ENCODE measurements around the gene RNF225. TPM values are rescaled to one million over a fixed set of nuclear protein-coding genes. Genes with fewer than 3 reads are reported as not detected.
"Not testable (repeated sequence)": the region's sequence is repeated elsewhere in the genome, so short reads cannot be mapped to it uniquely, and the experiment has no call there.

Gene RNF225
- total and polyA plus RNA-seq, 8 donors: 1.9 to 3.2 TPM; not detected in 6

- TF ChIP-seq, protein P1, sequence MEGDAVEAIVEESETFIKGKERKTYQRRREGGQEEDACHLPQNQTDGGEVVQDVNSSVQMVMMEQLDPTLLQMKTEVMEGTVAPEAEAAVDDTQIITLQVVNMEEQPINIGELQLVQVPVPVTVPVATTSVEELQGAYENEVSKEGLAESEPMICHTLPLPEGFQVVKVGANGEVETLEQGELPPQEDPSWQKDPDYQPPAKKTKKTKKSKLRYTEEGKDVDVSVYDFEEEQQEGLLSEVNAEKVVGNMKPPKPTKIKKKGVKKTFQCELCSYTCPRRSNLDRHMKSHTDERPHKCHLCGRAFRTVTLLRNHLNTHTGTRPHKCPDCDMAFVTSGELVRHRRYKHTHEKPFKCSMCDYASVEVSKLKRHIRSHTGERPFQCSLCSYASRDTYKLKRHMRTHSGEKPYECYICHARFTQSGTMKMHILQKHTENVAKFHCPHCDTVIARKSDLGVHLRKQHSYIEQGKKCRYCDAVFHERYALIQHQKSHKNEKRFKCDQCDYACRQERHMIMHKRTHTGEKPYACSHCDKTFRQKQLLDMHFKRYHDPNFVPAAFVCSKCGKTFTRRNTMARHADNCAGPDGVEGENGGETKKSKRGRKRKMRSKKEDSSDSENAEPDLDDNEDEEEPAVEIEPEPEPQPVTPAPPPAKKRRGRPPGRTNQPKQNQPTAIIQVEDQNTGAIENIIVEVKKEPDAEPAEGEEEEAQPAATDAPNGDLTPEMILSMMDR (IDR thresholded peaks at IDR 0.05): no peak
- ATAC-seq (peak; percentile 1), DNase-seq (no peak)
- Histone ChIP-seq H3K27me3 (no peaks in the 10 kb centered on the region), H3K36me3 (peaks cover 0 to 28% of the 10 kb centered on the region in 2 donors), H3K4me1 (peaks cover 8 to 15% of the 10 kb centered on the region in 2 donors), H3K27ac (peak overlapping the region in 1 of 2 donors; percentile 86), H3K9me3 (peaks cover 0 to 51% of the 10 kb centered on the region in 2 donors), H3K4me3 (peak overlapping the region; percentile 81 to 83)
- intact Hi-C loops (cut with DNase I): no loop called here
These were observed 45.1 kb downstream of the RNF225 start for GRCh38 chr19:58440556-58440955.

DNA sequence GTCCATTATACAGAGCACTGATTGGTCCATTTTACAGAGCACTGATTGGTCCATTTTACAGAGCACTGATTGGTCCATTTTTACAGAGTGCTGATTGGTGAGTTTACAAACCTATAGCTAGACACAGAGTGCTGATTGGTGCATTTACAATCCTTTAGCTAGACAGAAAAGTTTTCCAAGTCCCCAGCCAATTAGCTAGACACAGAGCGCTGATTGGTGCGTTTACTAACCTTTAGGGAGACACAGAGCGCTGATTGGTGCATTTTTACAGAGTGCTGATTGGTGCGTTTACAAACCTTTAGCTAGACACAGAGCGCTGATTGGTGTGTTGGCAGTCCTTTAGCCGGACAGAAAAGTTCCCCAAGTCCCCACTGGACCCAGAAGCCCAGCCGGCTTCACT is 47.5 kb downstream of the RNF225 start:
- H3K36me3 ChIP-seq; H3K27ac ChIP-seq; H3K4me3 ChIP-seq; ATAC-seq; DNase-seq; intact Hi-C loops (cut with DNase I): not testable (repeated sequence)
- Histone ChIP-seq H3K27me3 (peaks cover 0 to 16% of the 10 kb centered on the region in 2 donors), H3K4me1 (peaks cover 8 to 15% of the 10 kb centered on the region in 2 donors), H3K9me3 (peaks cover 0 to 29% of the 10 kb centered on the region in 2 donors)

Small RNAs within 50 kb of the gene (microRNA-seq; reads per million reads assigned to microRNA genes)
- 0.17 to 0.27 reads per million in 2 donors for gene MIR4754

Other genes starting within 250 kb of the RNF225 start
- gene ZNF329, start 244.9 kb upstream of the RNF225 start, total RNA-seq: 10 to 100 TPM in 1 of 2 donors, 1 to 10 TPM in 1; 7.9 to 11.7 TPM
- gene ZNF329, start 244.9 kb upstream of the RNF225 start, polyA plus RNA-seq (ENCODE audit: insufficient read length in 6 of 6): 10 to 100 TPM; 19.6 to 22.9 (median 21.0) TPM
- 10 to 100 TPM; 19.9 to 25.9 TPM for gene ZNF274, start 212.6 kb upstream of the RNF225 start, total RNA-seq
- gene ZNF274, start 212.6 kb upstream of the RNF225 start, polyA plus RNA-seq (ENCODE audit: insufficient read length in 6 of 6): 10 to 100 TPM; 18.7 to 23.7 (median 21.8) TPM
- 10 to 100 TPM; 23.8 to 25.4 TPM for gene ZNF544, start 166.7 kb upstream of the RNF225 start, total RNA-seq
- 10 to 100 TPM; 32.8 to 45.7 (median 38.5) TPM for gene ZNF544, start 166.7 kb upstream of the RNF225 start, polyA plus RNA-seq (ENCODE audit: insufficient read length in 6 of 6)
- gene ZNF8, start 116.7 kb upstream of the RNF225 start, total RNA-seq: 1 to 10 TPM; 5.5 TPM
- 10 to 100 TPM in 3 of 6 donors, 1 to 10 TPM in 3; 9.4 to 10.6 (median 10.1) TPM for gene ZNF8, start 116.7 kb upstream of the RNF225 start, polyA plus RNA-seq (ENCODE audit: insufficient read length in 6 of 6)
- 10 to 100 TPM; 25.4 to 31.9 TPM for gene ERVK3-1, start 90.3 kb upstream of the RNF225 start, total RNA-seq
- gene ERVK3-1, start 90.3 kb upstream of the RNF225 start, polyA plus RNA-seq (ENCODE audit: insufficient read length in 6 of 6): 10 to 100 TPM; 46.8 to 52.5 (median 49.4) TPM
- 1 to 10 TPM; 3.4 to 3.9 TPM for gene ZSCAN22, start 68.7 kb upstream of the RNF225 start, total RNA-seq
- gene ZSCAN22, start 68.7 kb upstream of the RNF225 start, polyA plus RNA-seq (ENCODE audit: insufficient read length in 6 of 6): 1 to 10 TPM; 3.8 to 5.0 (median 4.2) TPM
- gene A1BG, start 42.2 kb upstream of the RNF225 start, total RNA-seq: 10 to 100 TPM in 1 of 2 donors, 1 to 10 TPM in 1; 9.8 to 10.2 TPM
- gene A1BG, start 42.2 kb upstream of the RNF225 start, polyA plus RNA-seq (ENCODE audit: insufficient read length in 6 of 6): 1 to 10 TPM in 4 of 6 donors, under 1 TPM in 2; 0.81 to 1.9 (median 1.5) TPM
- gene ZNF497, start 32.9 kb upstream of the RNF225 start, total RNA-seq: 1 to 10 TPM in 1 of 2 donors, under 1 TPM in 1; 0.76 to 1.2 TPM
- 1 to 10 TPM; 3.0 to 4.4 (median 3.2) TPM for gene ZNF497, start 32.9 kb upstream of the RNF225 start, polyA plus RNA-seq (ENCODE audit: insufficient read length in 6 of 6)
- gene ZNF837, start 14.6 kb upstream of the RNF225 start, total RNA-seq: 1 to 10 TPM; 1.7 to 2.1 TPM
- gene ZNF837, start 14.6 kb upstream of the RNF225 start, polyA plus RNA-seq (ENCODE audit: insufficient read length in 6 of 6): 1 to 10 TPM; 1.9 to 3.7 (median 2.9) TPM
- gene RPS5, start 8.4 kb upstream of the RNF225 start, total RNA-seq: 1,000 to 10,000 TPM in 1 of 2 donors, 100 to 1,000 TPM in 1; 842 to 1,045 TPM
- 1,000 to 10,000 TPM; 1,242 to 1,479 (median 1,313) TPM for gene RPS5, start 8.4 kb upstream of the RNF225 start, polyA plus RNA-seq (ENCODE audit: insufficient read length in 6 of 6)
- gene ZNF584, start 13.0 kb downstream of the RNF225 start, total RNA-seq: 10 to 100 TPM in 1 of 2 donors, 1 to 10 TPM in 1; 7.4 to 12.7 TPM
- gene ZNF584, start 13.0 kb downstream of the RNF225 start, polyA plus RNA-seq (ENCODE audit: insufficient read length in 6 of 6): 10 to 100 TPM in 3 of 6 donors, 1 to 10 TPM in 3; 9.0 to 11.3 (median 10.0) TPM
- 1 to 10 TPM; 6.2 to 7.1 TPM for gene ZNF132, start 44.5 kb downstream of the RNF225 start, total RNA-seq
- 10 to 100 TPM in 4 of 6 donors, 1 to 10 TPM in 2; 9.6 to 12.9 (median 10.2) TPM for gene ZNF132, start 44.5 kb downstream of the RNF225 start, polyA plus RNA-seq (ENCODE audit: insufficient read length in 6 of 6)
- 1 to 10 TPM; 5.2 to 7.0 TPM for gene ZNF324B, start 56.0 kb downstream of the RNF225 start, total RNA-seq
- gene ZNF324B, start 56.0 kb downstream of the RNF225 start, polyA plus RNA-seq (ENCODE audit: insufficient read length in 6 of 6): 1 to 10 TPM; 5.4 to 7.8 (median 6.7) TPM
- 1 to 10 TPM; 7.1 to 9.5 TPM for gene ZNF324, start 71.4 kb downstream of the RNF225 start, total RNA-seq
- 10 to 100 TPM in 1 of 6 donors, 1 to 10 TPM in 5; 8.1 to 10.1 (median 8.6) TPM for gene ZNF324, start 71.4 kb downstream of the RNF225 start, polyA plus RNA-seq (ENCODE audit: insufficient read length in 6 of 6)
- gene ZNF446, start 80.7 kb downstream of the RNF225 start, total RNA-seq: 1 to 10 TPM; 6.2 to 6.6 TPM
- gene ZNF446, start 80.7 kb downstream of the RNF225 start, polyA plus RNA-seq (ENCODE audit: insufficient read length in 6 of 6): 10 to 100 TPM; 12.9 to 16.9 (median 15.0) TPM
- 10 to 100 TPM in 1 of 2 donors, 1 to 10 TPM in 1; 6.2 to 11.8 TPM for gene SLC27A5, start 116.3 kb downstream of the RNF225 start, total RNA-seq
- gene SLC27A5, start 116.3 kb downstream of the RNF225 start, polyA plus RNA-seq (ENCODE audit: insufficient read length in 6 of 6): 1 to 10 TPM; 7.1 to 9.6 (median 8.1) TPM
- 10 to 100 TPM; 12.7 to 17.7 TPM for gene ZBTB45, start 124.2 kb downstream of the RNF225 start, total RNA-seq
- gene ZBTB45, start 124.2 kb downstream of the RNF225 start, polyA plus RNA-seq (ENCODE audit: insufficient read length in 6 of 6): 10 to 100 TPM in 4 of 6 donors, 1 to 10 TPM in 2; 7.8 to 13.6 (median 11.3) TPM
- 100 to 1,000 TPM; 231 to 261 TPM for gene TRIM28, start 148.4 kb downstream of the RNF225 start, total RNA-seq
- 100 to 1,000 TPM; 542 to 689 (median 622) TPM for gene TRIM28, start 148.4 kb downstream of the RNF225 start, polyA plus RNA-seq (ENCODE audit: insufficient read length in 6 of 6)
- 100 to 1,000 TPM; 107 to 120 TPM for gene CHMP2A, start 159.4 kb downstream of the RNF225 start, total RNA-seq
- gene CHMP2A, start 159.4 kb downstream of the RNF225 start, polyA plus RNA-seq (ENCODE audit: insufficient read length in 6 of 6): 100 to 1,000 TPM in 1 of 6 donors, 10 to 100 TPM in 5; 84.1 to 106 (median 93.2) TPM
- gene UBE2M, start 163.0 kb downstream of the RNF225 start, total RNA-seq: 10 to 100 TPM; 54.9 to 83.4 TPM
- 10 to 100 TPM; 68.8 to 85.9 (median 74.0) TPM for gene UBE2M, start 163.0 kb downstream of the RNF225 start, polyA plus RNA-seq (ENCODE audit: insufficient read length in 6 of 6)
- gene MZF1, start 177.7 kb downstream of the RNF225 start, total RNA-seq: 10 to 100 TPM; 29.6 to 33.7 TPM
- 10 to 100 TPM; 29.1 to 58.0 (median 40.3) TPM for gene MZF1, start 177.7 kb downstream of the RNF225 start, polyA plus RNA-seq (ENCODE audit: insufficient read length in 6 of 6)